NOMO-1 treated with DMSO at 0.1 percent for 48 hours (cell line): Measurements from ENCODE around the gene CST8.

Source experiments
- DNase-seq: peaks from one replicate; lab custom pipeline; 2025; ENCODE audit not compliant: unreplicated experiment; lab: John Stamatoyannopoulos, UW

The CST8 gene

DNA sequence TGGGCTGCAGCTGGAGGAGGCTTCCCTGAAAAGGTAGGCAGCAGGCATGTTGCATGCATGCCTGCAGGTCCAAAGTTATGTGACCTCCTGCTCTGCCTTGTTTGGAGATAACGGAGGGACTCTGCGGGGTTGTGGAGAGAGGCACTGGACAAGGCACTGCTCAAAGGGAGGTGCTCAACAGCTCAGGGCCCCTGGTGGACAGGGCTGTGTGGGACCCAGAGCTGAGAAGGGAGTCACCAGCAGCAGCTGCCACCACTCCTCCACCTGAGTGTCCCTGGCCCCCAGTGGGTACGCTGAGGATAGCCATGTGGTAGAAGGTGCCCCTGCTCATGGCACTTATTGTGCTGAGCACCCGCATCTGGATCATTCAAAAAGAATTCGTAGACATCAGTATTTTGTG is 15.5 kb upstream of the CST8 start:
- DNase-seq, result no peak

DNA sequence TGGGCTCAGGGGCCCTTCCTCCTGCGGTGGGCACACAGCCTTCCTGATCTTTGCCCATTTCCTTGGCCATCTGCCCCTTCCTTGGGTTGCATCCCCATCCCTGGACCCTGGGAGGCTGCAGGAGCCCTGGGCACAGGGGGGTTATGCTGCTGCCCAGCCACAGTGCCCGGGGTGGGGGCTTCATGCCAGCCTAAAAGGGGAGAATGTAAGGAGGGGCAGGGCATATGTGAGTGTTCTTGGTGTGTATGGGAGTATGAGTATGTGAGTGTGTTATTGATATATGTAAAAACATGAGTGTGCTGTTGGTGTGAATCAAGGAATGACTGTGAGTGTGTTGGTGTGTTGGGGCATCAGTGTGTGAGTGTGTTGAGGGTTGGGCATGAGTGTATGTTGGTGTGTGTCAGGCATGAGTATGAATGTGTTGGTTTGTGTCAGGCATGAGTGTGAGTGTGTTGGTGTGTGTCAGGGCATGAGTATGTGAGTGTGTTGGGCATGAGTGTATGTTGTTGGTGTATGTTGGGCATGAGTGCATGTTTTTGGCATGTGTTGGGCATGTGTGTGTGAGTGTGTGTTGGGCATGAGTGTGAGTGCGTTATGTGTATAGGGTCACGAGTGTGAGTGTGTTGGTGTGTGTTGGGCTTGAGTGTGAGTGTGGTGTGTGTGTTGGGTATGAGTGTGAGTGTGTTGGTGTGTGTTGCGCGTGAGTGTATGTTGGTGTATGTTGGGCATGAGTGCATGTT is 14.7 kb upstream of the CST8 start:
- no peak for DNase-seq

DNA sequence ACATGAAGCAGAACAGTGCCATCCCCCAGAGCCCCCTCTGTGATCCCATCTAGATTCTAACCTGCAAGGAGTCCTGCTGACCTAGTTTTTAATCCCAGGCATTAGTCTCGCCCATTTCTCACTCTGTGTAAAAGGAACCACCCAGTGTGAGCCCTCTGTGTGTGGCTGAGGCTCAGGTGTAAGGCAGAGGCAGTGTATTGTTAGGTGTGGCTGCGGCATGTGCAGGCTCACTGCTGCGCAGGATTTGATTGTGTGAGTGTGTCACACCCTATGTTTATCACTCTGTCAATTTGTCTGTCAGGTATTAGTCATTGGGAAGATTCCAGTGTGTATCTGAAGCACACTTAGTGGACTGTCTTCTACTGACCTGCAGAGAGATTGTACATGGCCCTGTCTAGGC is 13.7 kb upstream of the CST8 start:
- DNase-seq, result no peak

DNA sequence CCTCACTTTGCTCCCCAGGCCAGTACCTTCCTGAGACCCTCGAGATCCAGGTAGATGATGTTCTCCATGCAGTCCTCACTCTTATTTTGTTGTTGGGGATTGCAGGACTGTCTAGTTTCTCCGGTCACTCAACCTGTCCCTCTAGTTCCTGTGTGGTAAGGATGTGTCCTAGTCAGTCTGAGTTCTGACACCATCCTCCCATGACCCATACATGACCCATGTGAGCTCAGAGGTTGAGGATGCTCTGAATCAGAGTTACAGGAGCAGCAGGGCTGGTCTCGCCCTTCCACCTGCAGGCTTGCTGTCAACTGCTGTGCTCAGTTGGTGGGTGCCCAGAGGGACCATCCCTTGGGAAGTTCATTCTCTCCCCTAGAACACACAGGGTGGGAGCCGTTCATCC is 11.9 kb upstream of the CST8 start:
- DNase-seq, result no peak

DNA sequence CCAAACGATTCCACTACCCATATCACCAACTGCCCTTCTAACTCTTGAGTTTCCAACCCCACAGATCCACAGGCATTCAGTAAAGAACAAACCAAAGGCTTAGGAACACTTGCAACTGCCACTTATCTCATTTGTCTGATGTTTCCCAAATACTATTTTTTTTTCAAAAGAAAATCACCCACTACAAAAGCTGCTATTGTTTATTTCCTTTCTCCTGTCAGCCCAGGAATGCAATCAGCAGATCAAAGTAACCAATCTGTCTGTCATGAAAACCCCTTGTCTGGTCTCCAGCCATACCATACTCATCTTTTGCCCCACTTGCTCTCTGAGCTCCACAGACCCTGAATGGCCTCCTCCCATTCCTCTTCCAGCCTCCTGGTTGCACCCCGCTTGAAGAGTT is 8.8 kb upstream of the CST8 start:
- no peak for DNase-seq

DNA sequence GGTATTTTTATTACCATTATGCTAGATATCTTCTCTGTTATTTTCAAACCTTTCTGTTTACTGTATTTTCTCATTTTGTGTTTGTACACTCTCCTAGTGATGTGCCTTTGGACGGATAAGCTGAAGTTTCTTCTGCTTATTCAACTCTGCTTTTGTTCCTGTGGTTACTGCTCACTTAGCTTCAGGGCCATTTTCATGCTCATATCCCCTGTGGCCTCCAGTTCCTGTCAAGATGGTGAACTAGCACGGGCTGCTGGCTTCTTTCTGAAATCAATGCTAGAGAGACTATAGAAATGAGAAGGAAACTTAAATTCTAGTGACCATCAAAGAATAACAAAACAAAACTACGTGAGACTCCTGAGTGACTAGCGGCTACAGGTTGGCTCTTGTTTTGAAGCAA is 6.8 kb upstream of the CST8 start:
- no peak for DNase-seq

DNA sequence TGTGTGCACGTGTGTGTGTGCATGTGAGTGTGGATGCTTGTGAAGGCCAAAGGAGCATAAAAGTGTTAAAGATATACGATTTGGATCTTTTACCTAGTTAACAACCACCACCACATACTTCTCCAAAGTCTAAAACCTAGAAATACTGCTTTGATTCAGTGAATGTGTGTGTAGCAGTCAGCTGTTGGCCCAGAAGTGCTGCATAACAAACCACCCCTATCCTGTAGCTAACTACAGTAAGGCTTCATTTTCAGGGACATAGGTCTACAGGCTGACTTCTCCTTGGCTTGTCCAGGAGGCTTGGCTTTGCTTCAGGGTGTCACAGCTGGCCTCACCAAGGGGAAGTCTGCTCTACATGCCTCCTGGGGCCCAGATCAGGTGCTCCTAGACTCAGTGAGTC is 2.4 kb upstream of the CST8 start:
- DNase-seq, result no peak

DNA sequence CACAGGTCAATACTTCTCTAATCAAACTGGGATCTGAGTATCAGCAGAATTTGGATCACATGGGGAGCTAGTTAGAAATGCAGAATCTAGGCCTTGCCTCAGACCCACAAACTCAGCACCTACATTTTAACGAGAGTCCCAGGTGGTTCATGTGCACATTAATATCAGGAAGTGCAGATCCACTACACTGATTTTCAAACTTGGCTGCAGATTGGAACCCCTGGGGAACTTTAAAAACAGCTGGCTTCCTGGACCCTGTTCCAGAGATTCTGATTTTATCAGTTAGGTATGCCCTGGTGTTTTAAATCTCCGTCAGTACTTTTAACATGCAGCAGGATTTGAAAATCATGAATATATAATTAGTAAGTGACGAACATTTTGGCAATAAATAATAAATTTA is 1.9 kb upstream of the CST8 start:
- no peak for DNase-seq

DNA sequence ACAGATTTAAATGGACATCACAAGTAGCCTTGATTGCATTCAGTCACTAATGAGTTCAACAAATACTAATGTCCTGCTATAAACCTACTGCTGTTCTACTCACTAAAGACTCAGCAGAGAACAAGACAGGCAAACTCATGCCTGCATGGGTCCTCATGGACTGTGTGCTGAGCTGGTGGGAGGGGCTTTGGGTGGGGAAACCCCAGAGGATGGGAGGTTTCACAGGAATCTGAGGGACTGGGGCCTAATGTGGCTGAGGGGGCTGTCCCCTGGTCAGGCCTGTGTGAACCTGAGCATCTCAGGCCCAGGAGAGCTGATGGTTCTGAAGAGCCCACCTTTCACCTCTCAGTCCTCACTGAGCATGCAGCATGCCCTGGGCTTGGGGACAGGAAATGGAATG is 1.4 kb downstream of the CST8 start:
- DNase-seq, result no peak

DNA sequence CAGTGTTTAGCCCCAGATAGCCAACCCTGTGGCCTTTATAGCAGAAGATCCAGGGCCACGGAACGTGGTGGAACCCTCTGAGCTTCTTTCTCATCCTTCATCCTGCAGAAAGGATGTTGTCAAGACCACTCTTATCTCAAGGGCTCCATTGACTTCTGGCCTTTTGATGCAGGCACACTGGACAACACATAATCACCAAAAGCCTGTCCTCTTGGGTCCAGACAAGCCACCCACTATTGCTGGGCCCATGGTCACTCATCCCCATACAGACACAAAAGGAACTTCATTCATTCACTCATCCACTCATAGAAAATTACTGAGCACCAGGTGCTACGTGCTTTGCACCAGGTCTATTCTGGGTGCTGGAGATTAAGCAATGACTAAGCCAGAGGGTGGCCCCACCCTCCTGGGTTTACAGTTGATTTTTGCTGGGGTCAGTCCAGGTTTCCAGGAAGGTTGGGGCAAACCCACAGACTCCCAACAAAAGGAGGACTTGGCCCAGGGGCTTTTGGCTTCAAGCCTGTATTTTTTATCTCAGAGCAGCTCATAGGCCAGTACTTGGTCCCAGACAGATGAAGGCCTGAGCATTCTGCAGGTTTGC is 2.4 kb downstream of the CST8 start:
- DNase-seq, result no peak

DNA sequence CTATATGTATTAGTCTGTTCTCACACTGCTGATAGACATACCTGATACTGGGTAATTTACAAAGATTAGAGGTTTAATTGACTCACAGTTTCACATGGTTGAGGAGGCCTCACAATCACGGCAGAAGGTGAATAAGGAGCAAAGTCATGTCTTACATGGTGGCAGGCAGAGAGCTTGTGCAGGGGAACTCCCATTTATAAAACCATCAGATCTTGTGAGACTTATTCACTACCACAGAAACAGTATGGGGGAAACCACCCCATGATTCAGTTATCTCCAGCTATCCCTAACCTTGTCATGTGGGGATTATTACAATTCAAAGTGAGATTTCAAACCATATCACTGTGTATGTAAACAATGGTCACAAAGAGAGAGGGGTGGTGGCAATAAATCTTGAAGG is 6.6 kb downstream of the CST8 start:
- no peak for DNase-seq

DNA sequence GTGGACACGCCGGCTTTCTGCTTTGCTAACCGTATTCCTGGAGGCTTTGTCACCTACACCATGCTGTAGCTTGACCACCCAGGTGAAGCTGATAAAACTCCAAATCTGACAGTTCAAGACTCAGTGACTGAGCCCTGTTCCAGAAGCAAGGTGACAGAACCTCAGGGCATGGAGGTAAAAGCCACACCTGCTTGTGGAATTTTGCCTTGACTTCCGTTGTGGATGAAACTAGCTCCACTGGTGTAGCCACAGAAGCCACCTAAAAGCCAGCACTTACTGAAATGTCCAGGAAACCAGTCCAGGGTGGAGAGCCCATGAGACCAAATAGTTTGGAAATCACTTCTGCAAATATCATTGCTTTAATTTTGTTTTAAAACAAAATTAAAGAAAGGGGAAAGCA is 11.0 kb downstream of the CST8 start:
- DNase-seq, result no peak

DNA sequence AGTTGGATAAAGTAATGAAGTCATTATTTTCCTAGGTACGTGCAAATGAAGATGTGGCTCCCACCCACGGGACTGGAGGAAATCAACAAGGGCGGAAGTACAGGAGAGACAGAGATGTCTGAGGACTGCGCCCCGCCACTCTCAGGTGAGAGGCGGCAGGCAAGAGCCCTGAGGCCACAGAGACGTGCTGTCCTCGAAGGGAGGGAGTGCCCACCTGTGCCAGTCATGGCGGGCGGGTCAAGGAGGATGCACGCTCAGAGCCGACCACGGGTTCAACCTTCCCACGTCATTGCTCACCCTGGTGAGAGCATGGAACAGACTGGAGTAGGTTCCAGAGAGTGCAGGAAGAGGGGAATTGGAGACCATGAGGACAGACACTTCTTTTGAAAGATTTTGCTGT is 12.7 kb downstream of the CST8 start:
- DNase-seq, result no peak

DNA sequence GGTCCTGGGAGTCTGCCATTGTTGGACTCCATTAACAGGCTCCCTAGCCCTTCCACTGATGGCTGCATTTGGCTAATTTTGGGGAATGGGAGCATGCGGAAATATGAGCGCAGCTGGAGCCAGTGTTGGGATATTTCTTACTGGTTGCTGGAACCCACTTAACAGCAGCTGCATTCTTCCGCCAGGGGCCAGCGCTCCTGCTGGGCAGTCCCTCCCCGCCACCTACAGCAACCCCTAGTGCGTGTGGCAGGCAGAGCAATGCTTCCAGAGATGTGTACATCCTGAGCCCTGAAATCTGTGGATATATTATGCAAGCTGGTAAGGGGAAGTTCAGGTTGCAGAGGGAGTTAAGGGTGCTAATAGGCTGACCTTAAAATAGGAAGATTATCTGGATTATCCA is 16.4 kb downstream of the CST8 start:
- no peak for DNase-seq

DNA sequence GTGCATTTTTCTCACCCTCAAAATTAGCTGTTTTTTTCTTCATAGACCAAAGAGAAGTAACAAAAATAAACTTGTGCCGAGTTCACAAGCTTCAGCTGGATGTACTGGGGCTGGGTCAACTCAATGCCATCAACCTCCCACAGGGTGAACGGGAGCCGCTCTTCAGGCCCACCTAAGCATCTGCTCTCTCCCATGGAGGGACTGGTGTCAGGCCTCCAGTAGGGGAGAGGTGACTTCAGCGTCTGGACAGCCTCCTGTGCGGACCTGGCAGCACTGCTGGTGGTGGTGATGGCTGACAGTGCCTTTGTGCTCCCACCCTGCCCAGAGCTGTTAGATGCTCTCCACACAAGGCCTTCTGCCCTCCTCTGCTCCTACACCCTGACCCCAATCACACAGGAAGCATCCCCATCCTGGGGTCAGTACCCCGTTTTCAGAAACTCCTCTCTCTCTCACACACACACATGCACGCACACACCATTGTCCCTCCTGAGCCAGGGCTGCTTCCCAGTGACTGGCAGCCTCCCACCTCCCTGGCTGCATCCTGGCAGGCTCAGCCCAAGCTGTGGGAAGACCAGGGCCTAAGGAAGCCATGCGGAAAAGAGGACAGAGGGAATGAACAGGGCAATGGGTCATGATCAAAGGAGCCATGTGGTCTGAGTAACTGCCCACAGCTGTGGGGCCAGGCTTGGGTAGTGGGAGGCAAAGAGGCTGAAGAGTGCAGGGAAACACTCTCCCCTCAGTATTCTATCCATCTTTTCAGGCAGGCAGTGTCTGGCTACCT is 17.7 kb downstream of the CST8 start:
- no peak for DNase-seq

DNA sequence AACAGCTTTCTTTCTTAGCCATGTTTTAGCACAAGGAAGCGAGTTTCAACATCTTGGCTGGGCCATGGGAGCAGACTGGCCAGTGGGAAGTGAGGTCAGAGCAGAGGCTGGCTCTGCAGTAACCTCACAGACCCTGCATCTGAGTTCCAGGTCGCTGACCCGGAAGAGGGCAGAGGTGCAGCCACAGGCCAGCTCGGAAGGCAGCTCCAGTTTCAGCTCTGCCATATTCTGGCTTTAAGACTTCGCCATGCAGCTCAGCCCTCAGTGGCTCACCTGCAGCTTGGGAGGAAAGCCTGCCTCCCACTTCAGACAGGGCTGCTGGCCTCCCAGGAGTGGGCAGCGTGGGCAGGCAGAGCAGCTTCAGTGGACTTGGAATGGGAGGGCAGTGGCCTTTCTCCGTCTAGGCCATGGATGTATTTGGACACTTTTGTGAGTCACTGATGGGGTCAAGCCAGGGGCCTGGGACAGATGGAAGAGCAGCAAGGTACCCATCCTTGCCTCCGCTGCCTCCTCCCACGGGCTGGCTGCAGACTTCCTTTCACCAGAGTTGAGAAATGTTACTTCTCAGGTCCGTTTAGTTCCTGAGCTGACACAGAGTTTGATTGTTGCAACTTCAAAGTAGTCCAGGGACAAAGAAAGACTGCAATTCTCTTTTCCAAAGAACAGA is 18.5 kb downstream of the CST8 start:
- DNase-seq, result no peak

DNA sequence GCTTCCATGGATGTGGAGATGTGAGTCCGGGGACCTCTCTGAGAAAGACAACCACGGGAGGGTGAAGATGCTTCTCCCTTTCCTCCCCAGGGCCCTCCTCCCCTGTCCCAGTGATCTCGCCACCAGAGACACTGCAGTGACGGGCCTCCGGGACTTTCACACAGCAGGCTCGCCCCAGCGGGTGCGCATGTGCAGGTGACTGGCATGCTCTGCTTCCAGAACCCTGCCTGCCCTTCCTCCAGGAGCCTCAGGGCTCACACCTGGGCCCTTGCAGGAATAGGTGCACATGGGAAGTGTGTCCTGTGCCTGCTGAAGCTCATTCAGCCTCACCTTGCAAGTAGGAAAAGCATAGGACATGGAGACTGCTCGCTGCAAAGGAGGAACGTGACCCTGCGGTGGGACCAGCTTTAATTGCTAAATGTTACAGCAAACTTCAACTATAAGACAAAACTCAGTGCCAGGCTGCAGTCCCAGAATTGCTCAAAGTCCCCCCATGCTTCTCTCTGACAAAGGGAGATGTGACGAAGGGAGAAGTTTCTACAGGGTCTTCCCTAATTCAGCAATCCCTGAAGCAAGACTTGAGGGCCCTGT is 19.2 kb downstream of the CST8 start:
- no peak for DNase-seq

DNA sequence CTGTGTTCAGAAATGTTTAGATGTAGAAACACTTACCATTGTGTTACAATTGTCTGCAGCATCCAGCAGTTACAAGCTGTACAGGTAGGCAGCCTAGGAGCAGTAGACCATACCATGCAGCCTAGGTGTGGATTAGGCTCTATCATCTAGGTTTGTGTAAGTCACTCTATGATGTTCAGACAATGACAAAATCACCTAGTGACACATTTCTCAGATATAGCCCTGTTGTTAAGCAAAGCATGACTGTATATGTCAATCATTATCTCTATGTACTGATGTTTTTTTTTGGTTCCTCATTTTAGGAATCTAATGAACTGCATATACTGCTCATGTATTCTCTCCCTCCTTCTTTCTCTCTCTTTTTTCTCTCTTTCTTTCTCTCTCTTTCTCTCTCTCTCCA is 22.2 kb downstream of the CST8 start:
- no peak for DNase-seq

DNA sequence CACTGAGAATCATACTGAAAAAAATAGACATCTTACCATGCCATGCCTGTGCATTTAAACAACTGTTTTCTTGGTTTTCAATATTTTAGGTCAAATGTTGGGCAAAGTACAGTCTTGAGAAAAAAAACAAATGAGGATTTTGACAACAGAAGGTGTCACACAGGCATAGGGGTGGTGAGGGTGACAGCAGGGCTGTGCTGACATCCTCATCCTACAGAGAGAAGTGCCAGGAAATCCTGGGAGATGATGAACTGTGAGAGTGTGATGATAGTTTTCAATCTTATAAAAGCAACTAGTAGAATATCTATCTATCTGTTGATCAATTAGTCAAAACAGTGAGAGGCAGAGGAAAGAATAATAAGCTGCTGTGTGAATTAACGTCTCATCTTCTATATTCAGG is 23.9 kb downstream of the CST8 start:
- DNase-seq, result no peak

DNA sequence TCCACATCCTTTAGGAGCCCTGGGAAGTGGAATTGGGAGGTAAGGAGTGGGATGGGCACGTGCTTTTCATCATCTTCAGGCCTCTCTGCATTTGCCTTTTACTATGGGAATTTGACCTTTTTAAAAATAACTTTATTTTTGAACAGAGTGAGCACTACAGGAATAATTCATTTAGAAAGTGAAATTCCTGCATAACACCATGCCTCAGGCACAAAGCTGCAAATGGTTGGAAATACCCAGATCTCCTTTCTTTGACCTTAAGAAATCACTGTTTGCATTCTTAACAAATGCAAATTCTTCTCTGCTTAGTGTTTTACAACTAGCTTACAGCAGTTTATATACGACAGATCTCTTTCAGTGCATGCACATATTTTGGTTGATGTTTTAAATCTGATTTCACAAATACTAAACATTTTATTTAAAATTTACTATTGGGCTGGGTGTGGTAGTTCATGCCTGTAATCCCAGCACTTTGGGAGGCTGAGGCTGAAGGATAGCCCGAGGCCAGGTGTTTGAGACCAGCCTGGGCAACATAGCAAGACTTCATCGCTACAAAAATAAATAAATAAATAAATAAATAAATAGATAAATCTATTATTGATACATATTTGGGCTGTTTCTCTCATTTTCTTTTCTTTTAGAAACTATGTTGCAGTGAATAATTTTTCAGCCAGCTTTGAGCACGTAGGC is 24.5 kb downstream of the CST8 start:
- no peak for DNase-seq

DNA sequence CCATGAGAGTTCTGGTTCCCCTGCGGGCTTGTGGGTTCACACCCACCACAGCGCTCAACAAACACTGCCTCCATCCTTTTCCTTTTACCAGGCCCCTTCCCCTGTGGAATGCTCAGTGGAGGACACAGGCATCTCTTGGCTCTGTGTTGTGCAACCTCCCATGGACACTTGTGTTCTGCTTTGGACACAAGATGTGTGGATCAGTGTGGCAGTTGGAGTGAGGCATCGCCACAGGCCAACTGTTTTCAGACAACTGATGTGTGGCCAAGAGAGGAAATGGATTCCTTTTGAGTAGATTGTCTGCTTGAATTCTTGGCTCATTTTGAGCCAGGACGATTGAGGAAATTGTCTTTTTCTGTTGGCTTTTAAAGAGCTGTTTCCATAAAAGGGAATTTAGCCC is 26.8 kb downstream of the CST8 start:
- no peak for DNase-seq
